Measurements from ENCODE around the gene TTLL8. TPM values are rescaled to one million over a fixed set of nuclear protein-coding genes. Genes with fewer than 3 reads are reported as not detected.

Gene TTLL8
- total RNA-seq, 1 experiment from 2014 or later, result not detected

GRCh38 chr22:50078246-50078645, 20.1 kb upstream of the TTLL8 start:
- no peak overlapping the region for H3K9ac ChIP-seq (ENCODE audit: low read length)
- TF ChIP-seq FOSL1 (IDR thresholded peaks at IDR 0.05; ENCODE audit: low read depth) (no peak), YY1 (IDR thresholded peaks at IDR 0.05; ENCODE audit: extremely low read depth, insufficient replicate concordance, low read depth, low read length) (no peak)
- H2AFZ ChIP-seq (ENCODE audit: low read depth, low read length, poor library complexity, severe bottlenecking), result no peak overlapping the region
- no TSS peak for BruUV-seq (replicated peaks)
- no peaks in the 10 kb centered on the region for H3K27me3 ChIP-seq (ENCODE audit: insufficient read depth, low read length)
- H3K4me3 ChIP-seq (replicated peaks in 1 of 2; ENCODE audit: low read depth in 1 of 2, low read length in 2 of 2), result no peak overlapping the region
- intact Hi-C loops (cut with micrococcal nuclease), result no loop called here
- ATAC-seq (no peak), DNase-seq (ENCODE audit: low read depth, low spot score) (no peak)
- RAD21 ChIA-PET (ENCODE audit: low non-redundant PET in 1 of 2, low total read pairs in 2 of 2, uncharacterized antibody in 2 of 2, unreplicated experiment in 2 of 2), result no interaction called here
- no peak overlapping the region for H3K27ac ChIP-seq (ENCODE audit: low read depth, low read length)
- no peaks in the 10 kb centered on the region for H3K9me2 ChIP-seq (ENCODE audit: insufficient read depth)
- no peaks in the 10 kb centered on the region for H3K79me2 ChIP-seq (ENCODE audit: insufficient read depth, low read length)
- CTCF ChIA-PET, result no interaction called here
- POLR2A ChIA-PET, result no interaction called here
- H3K4me2 ChIP-seq (ENCODE audit: low read length), result no peak overlapping the region
- H3K4me1 ChIP-seq (ENCODE audit: control insufficient read depth in 1 of 2, insufficient read depth in 2 of 2, low read length in 2 of 2), result peaks cover 0 to 13% of the 10 kb centered on the region in 2 experiments; a peak in 3 of 4 replicates
- no peaks in the 10 kb centered on the region for H3K9me3 ChIP-seq (ENCODE audit: control insufficient read depth in 1 of 2, insufficient read depth in 1 of 2, low read depth in 1 of 2, low read length in 2 of 2)
- H4K20me1 ChIP-seq (ENCODE audit: insufficient read depth), result no peaks in the 10 kb centered on the region
- H3K36me3 ChIP-seq (ENCODE audit: control insufficient read depth in 1 of 2, insufficient read depth in 2 of 2, low read length in 2 of 2), result no peaks in the 10 kb centered on the region

GRCh38 chr22:50076646-50077535, 18.8 kb upstream of the TTLL8 start:
- Histone ChIP-seq H2AFZ (ENCODE audit: low read depth, low read length, poor library complexity, severe bottlenecking) (no peak overlapping the region), H3K4me2 (ENCODE audit: low read length) (no peak overlapping the region), H4K20me1 (ENCODE audit: insufficient read depth) (no peaks in the 10 kb centered on the region), H3K4me1 (ENCODE audit: control insufficient read depth in 1 of 2, insufficient read depth in 2 of 2, low read length in 2 of 2) (peaks cover 0 to 7% of the 10 kb centered on the region in 2 experiments; a peak in 2 of 4 replicates), H3K27me3 (ENCODE audit: insufficient read depth, low read length) (no peaks in the 10 kb centered on the region), H3K79me2 (ENCODE audit: insufficient read depth, low read length) (no peaks in the 10 kb centered on the region), H3K9me2 (ENCODE audit: insufficient read depth) (no peaks in the 10 kb centered on the region), H3K4me3 (replicated peaks in 1 of 2; ENCODE audit: low read depth in 1 of 2, low read length in 2 of 2) (no peak overlapping the region), H3K9ac (ENCODE audit: low read length) (no peak overlapping the region), H3K27ac (ENCODE audit: low read depth, low read length) (no peak overlapping the region), H3K36me3 (ENCODE audit: control insufficient read depth in 1 of 2, insufficient read depth in 2 of 2, low read length in 2 of 2) (no peaks in the 10 kb centered on the region), H3K9me3 (ENCODE audit: control insufficient read depth in 1 of 2, insufficient read depth in 1 of 2, low read depth in 1 of 2, low read length in 2 of 2) (no peaks in the 10 kb centered on the region)
- no TSS peak for BruUV-seq (replicated peaks)
- DNase-seq (ENCODE audit: low read depth, low spot score) (no peak), ATAC-seq (no peak)
- intact Hi-C loops (cut with micrococcal nuclease), result no loop called here
- CTCF ChIA-PET, result no interaction called here
- RAD21 ChIA-PET (ENCODE audit: low non-redundant PET in 1 of 2, low total read pairs in 2 of 2, uncharacterized antibody in 2 of 2, unreplicated experiment in 2 of 2), result no interaction called here
- POLR2A ChIA-PET, result no interaction called here
- no peak for TF ChIP-seq ZBTB33 (IDR thresholded peaks at IDR 0.05; ENCODE audit: extremely low read depth, insufficient replicate concordance, low read length)
- TF ChIP-seq CTCF (IDR thresholded peaks at IDR 0.05 in 2 of 3, conservative IDR thresholded peaks at IDR 0.05 in 1 of 3; ENCODE audit: borderline replicate concordance in 1 of 3, insufficient read depth in 1 of 3, low read depth in 2 of 3, low read length in 2 of 3), result no peak
- no peak for TF ChIP-seq EZH2 (IDR thresholded peaks at IDR 0.05)
- no peak for TF ChIP-seq ZNF274 (IDR thresholded peaks at IDR 0.05; ENCODE audit: low read depth, low read length)
- no peak for TF ChIP-seq RAD21 (IDR thresholded peaks at IDR 0.05; ENCODE audit: low read depth)
- no peak for TF ChIP-seq EZH2phosphoT487 (IDR thresholded peaks at IDR 0.05; ENCODE audit: borderline replicate concordance)
- no peak for TF ChIP-seq MAX (IDR thresholded peaks at IDR 0.05)
- no peak for TF ChIP-seq ATF3 (IDR thresholded peaks at IDR 0.05)
- TF ChIP-seq TCF7L2 (IDR thresholded peaks at IDR 0.05; ENCODE audit: borderline replicate concordance, extremely low read depth, insufficient read depth, insufficient read length), result no peak
- TF ChIP-seq POLR2A (IDR thresholded peaks at IDR 0.05; ENCODE audit: borderline replicate concordance, extremely low read depth, insufficient read depth, insufficient read length), result no peak
- no peak for TF ChIP-seq YY1 (IDR thresholded peaks at IDR 0.05; ENCODE audit: extremely low read depth, insufficient replicate concordance, low read depth, low read length)
- TF ChIP-seq SIN3A (IDR thresholded peaks at IDR 0.05; ENCODE audit: low read depth), result no peak

Data from HCT116 (cell line).